ENCODE data around the gene NUP93.

NUP93 gene

GRCh38 chr16:56741399-56741798 lies 11.5 kb downstream of the NUP93 start:
- DNase-seq (ENCODE audit: low read depth in 2 of 3, low spot score in 1 of 3) = no peak

- no peak for DNase-seq (ENCODE audit: low read depth in 2 of 3, low spot score in 1 of 3)
Measured at GRCh38 chr16:56742030-56742984, 12.4 kb downstream of the NUP93 start.

- no peak for DNase-seq (ENCODE audit: low read depth in 2 of 3, low spot score in 1 of 3)
Measured at GRCh38 chr16:56743840-56744239, 13.9 kb downstream of the NUP93 start.

GRCh38 chr16:56744996-56745640 lies 15.2 kb downstream of the NUP93 start:
- no peak for DNase-seq (ENCODE audit: low read depth in 2 of 3, low spot score in 1 of 3)

GRCh38 chr16:56747486-56748045 lies 17.6 kb downstream of the NUP93 start:
- DNase-seq (ENCODE audit: low read depth in 2 of 3, low spot score in 1 of 3) = no peak

- DNase-seq (ENCODE audit: low read depth in 2 of 3, low spot score in 1 of 3) = no peak
Measured at GRCh38 chr16:56748191-56748590, 18.3 kb downstream of the NUP93 start.

GRCh38 chr16:56748826-56749225 lies 18.9 kb downstream of the NUP93 start:
- DNase-seq (ENCODE audit: low read depth in 2 of 3, low spot score in 1 of 3) = no peak

- no peak for DNase-seq (ENCODE audit: low read depth in 2 of 3, low spot score in 1 of 3)
Measured at GRCh38 chr16:56749672-56750491, 20.0 kb downstream of the NUP93 start.

GRCh38 chr16:56753410-56753809 lies 23.5 kb downstream of the NUP93 start:
- no peak for DNase-seq (ENCODE audit: low read depth in 2 of 3, low spot score in 1 of 3)

GRCh38 chr16:56755038-56755437 lies 25.1 kb downstream of the NUP93 start:
- no peak for DNase-seq (ENCODE audit: low read depth in 2 of 3, low spot score in 1 of 3)

- DNase-seq (ENCODE audit: low read depth in 2 of 3, low spot score in 1 of 3) = no peak
Measured at GRCh38 chr16:56758432-56758831, 28.5 kb downstream of the NUP93 start.

GRCh38 chr16:56758930-56759329 lies 29.0 kb downstream of the NUP93 start:
- DNase-seq (ENCODE audit: low read depth in 2 of 3, low spot score in 1 of 3) = no peak

GRCh38 chr16:56763291-56763916 lies 33.5 kb downstream of the NUP93 start:
- DNase-seq (ENCODE audit: low read depth in 2 of 3, low spot score in 1 of 3) = no peak

GRCh38 chr16:56764835-56765234 lies 34.9 kb downstream of the NUP93 start:
- DNase-seq (ENCODE audit: low read depth in 2 of 3, low spot score in 1 of 3) = no peak

- no peak for DNase-seq (ENCODE audit: low read depth in 2 of 3, low spot score in 1 of 3)
Measured at GRCh38 chr16:56765949-56766348, 36.0 kb downstream of the NUP93 start.

- DNase-seq (ENCODE audit: low read depth in 2 of 3, low spot score in 1 of 3) = no peak
Measured at GRCh38 chr16:56767024-56767423, 37.1 kb downstream of the NUP93 start.

GRCh38 chr16:56769677-56770076 lies 39.7 kb downstream of the NUP93 start:
- DNase-seq (ENCODE audit: low read depth in 2 of 3, low spot score in 1 of 3) = no peak

GRCh38 chr16:56771558-56772279 lies 41.8 kb downstream of the NUP93 start:
- DNase-seq (ENCODE audit: low read depth in 2 of 3, low spot score in 1 of 3) = no peak

GRCh38 chr16:56773532-56773931 lies 43.6 kb downstream of the NUP93 start:
- no peak for DNase-seq (ENCODE audit: low read depth in 2 of 3, low spot score in 1 of 3)

- DNase-seq (ENCODE audit: low read depth in 2 of 3, low spot score in 1 of 3) = no peak
Measured at GRCh38 chr16:56774016-56774680, 44.2 kb downstream of the NUP93 start.
